Gastrocnemius medialis (tissue), 4 donors: ENCODE data around the gene TRPV6. TPM values are rescaled to one million over a fixed set of nuclear protein-coding genes. Genes with fewer than 3 reads are reported as not detected.

ENCODE experiments used
- ATAC-seq, 2 donors: fragments of 150-250 bp; one replicate each; pipeline ENCODE4 v1.9.1; 2016
- DNase-seq, 2 donors: peaks; one replicate each; pipeline ENCODE4 v3.0.0-alpha.2; 2019
- H3K27ac ChIP-seq, 4 donors: fragments of 200-600 bp; sonication (generic); 1 replicate in 1 of 4; 2 replicates in 3 of 4; pipeline ENCODE4 v1.5.1; 2016 to 2018; ENCODE audit warnings: mild to moderate bottlenecking in 2 of 4, moderate library complexity in 1 of 4
- H3K27me3 ChIP-seq, 3 donors: fragments of 200-600 bp; sonication (generic) in 2 of 3; 1 replicate in 1 of 3; 2 replicates in 2 of 3; pipeline versions ENCODE4 v1.5.1 to v1.6.0; 2016 to 2019; ENCODE audit warnings: mild to moderate bottlenecking in 1 of 3, moderate library complexity in 1 of 3
- H3K36me3 ChIP-seq, 2 donors: fragments of 200-600 bp; sonication (generic) in 1 of 2; one replicate each; pipeline ENCODE4 v1.5.1; 2017 to 2018
- H3K4me1 ChIP-seq, 2 donors: fragments of 200-600 bp; sonication (generic) in 1 of 2; one replicate each; pipeline ENCODE4 v1.5.1; 2016 to 2017; ENCODE audit warnings: mild to moderate bottlenecking in 2 of 2
- H3K4me3 ChIP-seq, 4 donors: fragments of 200-600 bp; sonication (generic) in 3 of 4; 1 replicate in 1 of 4; 2 replicates in 3 of 4; pipeline ENCODE4 v1.5.1; 2016 to 2019; ENCODE audit warnings: mild to moderate bottlenecking in 2 of 4
- H3K9me3 ChIP-seq, 3 donors: fragments of 200-600 bp; sonication (generic) in 2 of 3; 1 replicate in 1 of 3; 2 replicates in 2 of 3; pipeline ENCODE4 v1.5.1; 2016 to 2019
- POLR2A ChIP-seq, 2 donors: fragments of 450-650 bp; IDR thresholded peaks; one replicate each; pipeline ENCODE4 v1.6.1; 2017; ENCODE audit warnings: antibody characterized with exemption in 2 of 2, mild to moderate bottlenecking in 2 of 2, moderate library complexity in 2 of 2
- in situ Hi-C, 4 donors: fragments of 200-750 bp; cut with MboI; loops; one replicate each; pipeline versions ENCODE4 v1.15.0 to v1.8.0; 2017; ENCODE audit warnings: low sequenced_read_pairs in 4 of 4
- intact Hi-C: fragments of 100-400 bp; cut with DNase I; formaldehyde crosslinking; loops from one replicate; pipeline ENCODE4 v1.15.1; 2023; ENCODE audit warnings: low total_unique reads
- total RNA-seq, 4 donors: library from RNA; depleted of rRNA; stranded (reverse); fragments of >200 nt; gene quantifications; one replicate each; pipeline versions ENCODE4 v1.1.0 to v1.2.3, GENCODE V29; 2016
- TF ChIP-seq, protein P1 (sequence below), 5 experiments: fragments of 450-650 bp in 3 of 5; fragments of 200-600 bp in 2 of 5; sonication (generic) in 2 of 5; IDR thresholded peaks in 4 of 5; conservative IDR thresholded peaks in 1 of 5; 1 replicate in 4 of 5; 2 replicates in 1 of 5; pipeline ENCODE4 v1.5.1; 2016 to 2019; ENCODE audit warnings: antibody characterized with exemption in 5 of 5, mild to moderate bottlenecking in 3 of 5, moderate library complexity in 3 of 5

The TRPV6 gene
- total RNA-seq, 4 donors from 2014 or later: not detected

DNA sequence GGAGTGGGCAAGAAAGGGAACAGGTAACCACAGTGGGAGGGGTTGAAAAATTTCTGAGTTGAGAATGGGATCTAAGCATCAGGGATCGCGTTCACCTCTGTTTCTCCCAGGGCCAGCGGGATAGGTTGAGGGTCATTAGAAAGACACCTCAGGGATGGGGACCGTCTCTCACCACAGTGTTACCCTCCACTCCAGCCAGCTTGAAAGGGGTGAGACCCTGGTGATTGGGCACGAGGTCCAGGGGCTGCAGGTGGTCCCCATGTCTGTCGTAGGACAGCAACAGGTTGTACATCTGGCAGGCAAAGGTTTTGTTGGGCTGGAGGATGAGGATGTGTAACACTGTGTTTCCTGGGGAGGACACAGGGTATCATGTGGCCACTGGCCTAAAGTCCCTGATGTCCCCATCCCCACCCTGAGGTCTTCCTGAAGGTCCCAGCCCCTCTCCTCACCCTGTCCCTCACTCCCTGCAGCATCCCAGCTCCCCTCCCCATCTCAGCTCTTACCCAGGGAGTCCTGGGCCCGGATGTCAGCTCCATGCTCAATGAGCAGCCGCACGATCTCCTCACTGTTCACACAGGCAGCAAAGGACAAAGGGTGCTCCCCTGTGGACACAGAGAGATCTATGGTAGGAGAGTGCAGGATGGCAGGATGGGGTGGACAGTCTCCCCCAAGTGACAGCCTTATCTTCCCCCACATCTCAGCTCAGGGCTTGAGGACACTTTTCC lies 9.1 kb downstream of the TRPV6 start:
- intact Hi-C loops (no loop called here), in situ Hi-C loops (loop anchor here in 1 of 4 donors (10.0 kb wide), 1 partner anchor 128 kb away; no protein-coding TSS in a partner anchor)
- DNase-seq (no peak), ATAC-seq (no peak)
- no peak overlapping the region for H3K4me3 ChIP-seq
- no peak overlapping the region for H3K27ac ChIP-seq
- H3K9me3 ChIP-seq: no peaks in the 10 kb centered on the region
- H3K4me1 ChIP-seq: no peaks in the 10 kb centered on the region
- H3K36me3 ChIP-seq: no peaks in the 10 kb centered on the region
- H3K27me3 ChIP-seq: peaks cover 0 to 2% (median 0%) of the 10 kb centered on the region in 3 donors
- TF ChIP-seq, protein P1, sequence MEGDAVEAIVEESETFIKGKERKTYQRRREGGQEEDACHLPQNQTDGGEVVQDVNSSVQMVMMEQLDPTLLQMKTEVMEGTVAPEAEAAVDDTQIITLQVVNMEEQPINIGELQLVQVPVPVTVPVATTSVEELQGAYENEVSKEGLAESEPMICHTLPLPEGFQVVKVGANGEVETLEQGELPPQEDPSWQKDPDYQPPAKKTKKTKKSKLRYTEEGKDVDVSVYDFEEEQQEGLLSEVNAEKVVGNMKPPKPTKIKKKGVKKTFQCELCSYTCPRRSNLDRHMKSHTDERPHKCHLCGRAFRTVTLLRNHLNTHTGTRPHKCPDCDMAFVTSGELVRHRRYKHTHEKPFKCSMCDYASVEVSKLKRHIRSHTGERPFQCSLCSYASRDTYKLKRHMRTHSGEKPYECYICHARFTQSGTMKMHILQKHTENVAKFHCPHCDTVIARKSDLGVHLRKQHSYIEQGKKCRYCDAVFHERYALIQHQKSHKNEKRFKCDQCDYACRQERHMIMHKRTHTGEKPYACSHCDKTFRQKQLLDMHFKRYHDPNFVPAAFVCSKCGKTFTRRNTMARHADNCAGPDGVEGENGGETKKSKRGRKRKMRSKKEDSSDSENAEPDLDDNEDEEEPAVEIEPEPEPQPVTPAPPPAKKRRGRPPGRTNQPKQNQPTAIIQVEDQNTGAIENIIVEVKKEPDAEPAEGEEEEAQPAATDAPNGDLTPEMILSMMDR (IDR thresholded peaks at IDR 0.05 in 4 of 5, conservative IDR thresholded peaks at IDR 0.05 in 1 of 5): no peak
- no peak for TF ChIP-seq POLR2A (IDR thresholded peaks at IDR 0.05)

DNA sequence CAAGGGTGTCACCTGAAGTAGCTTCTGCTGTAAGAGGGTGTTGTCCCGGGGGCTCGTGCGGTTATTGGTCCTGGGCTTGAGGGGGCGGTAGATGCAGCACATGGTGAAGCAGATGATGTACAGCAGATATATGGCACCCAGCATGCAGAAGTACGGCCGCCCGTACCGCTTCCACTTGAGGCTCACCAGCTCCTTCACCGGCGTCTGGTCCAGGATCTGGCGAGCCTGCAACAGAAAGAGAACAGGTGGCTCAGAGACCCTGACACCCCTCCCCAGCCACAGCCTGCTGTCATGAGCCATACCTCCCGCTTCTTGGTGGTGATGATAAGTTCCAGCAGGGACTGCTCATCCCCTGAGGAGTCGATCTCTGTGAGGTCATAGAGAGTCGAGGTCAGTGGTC lies 10.1 kb downstream of the TRPV6 start:
- ATAC-seq (no peak), DNase-seq (no peak)
- Histone ChIP-seq H3K27ac (no peak overlapping the region), H3K27me3 (no peaks in the 10 kb centered on the region), H3K36me3 (no peaks in the 10 kb centered on the region), H3K4me3 (no peak overlapping the region), H3K9me3 (no peaks in the 10 kb centered on the region), H3K4me1 (no peaks in the 10 kb centered on the region)
- intact Hi-C loops (no loop called here), in situ Hi-C loops (loop anchor here in 1 of 4 donors (10.0 kb wide), 1 partner anchor 129 kb away; no protein-coding TSS in a partner anchor)
- TF ChIP-seq, protein P1 (IDR thresholded peaks at IDR 0.05 in 4 of 5, conservative IDR thresholded peaks at IDR 0.05 in 1 of 5): no peak

DNA sequence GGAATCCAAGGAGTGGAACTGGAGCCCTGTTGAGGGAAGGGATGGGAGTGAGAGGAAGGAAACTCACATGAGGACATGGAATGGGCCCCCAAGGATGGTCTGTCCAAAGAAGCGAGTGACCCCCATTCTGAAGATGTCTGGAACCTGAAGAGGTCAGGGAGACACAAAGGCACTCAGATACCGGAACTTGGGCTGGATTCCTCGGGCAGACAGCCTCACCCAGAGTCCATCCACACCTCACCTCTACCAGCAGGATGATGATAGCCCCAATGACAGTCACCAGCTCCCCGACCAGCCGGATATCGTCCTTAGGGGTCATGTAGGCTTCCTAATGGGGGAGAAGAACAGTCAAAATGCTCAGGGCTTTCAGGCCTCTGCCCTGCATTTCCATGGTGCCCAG lies 10.7 kb downstream of the TRPV6 start:
- intact Hi-C loops: no loop called here
- no peak for DNase-seq
- Histone ChIP-seq H3K4me3 (no peak overlapping the region), H3K9me3 (no peaks in the 10 kb centered on the region), H3K27me3 (no peaks in the 10 kb centered on the region), H3K4me1 (no peaks in the 10 kb centered on the region), H3K27ac (no peak overlapping the region), H3K36me3 (no peaks in the 10 kb centered on the region)
- in situ Hi-C loops: loop anchor here (10.0 to 25.0 kb wide), 2 partner anchors 130 to 337 kb away; partner anchors contain the start of gene TAS2R40 (in 3 of the 4)
- no peak for ATAC-seq
- TF ChIP-seq, protein P1 (IDR thresholded peaks at IDR 0.05 in 4 of 5, conservative IDR thresholded peaks at IDR 0.05 in 1 of 5): no peak
- TF ChIP-seq POLR2A (IDR thresholded peaks at IDR 0.05): no peak

DNA sequence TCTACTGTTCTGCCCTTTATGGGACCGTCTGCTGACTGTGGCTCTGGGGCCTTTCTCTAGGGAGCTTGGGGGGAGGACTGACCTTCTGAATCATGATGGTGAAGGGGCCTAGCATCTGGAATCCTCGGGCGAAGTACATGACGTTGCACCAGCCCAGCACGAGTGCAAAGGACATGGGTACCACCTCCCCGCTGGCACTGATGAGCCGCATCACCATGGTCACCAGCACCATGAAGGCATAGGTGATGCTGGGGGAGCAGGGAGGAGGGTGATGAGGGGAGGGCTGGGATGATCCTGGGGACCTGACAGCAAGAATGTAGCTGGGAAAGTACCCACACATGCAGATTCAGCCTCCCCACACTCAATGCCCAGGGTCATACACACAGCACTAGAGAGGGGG lies 11.1 kb downstream of the TRPV6 start:
- Histone ChIP-seq H3K4me1 (no peaks in the 10 kb centered on the region), H3K27me3 (no peaks in the 10 kb centered on the region), H3K9me3 (no peaks in the 10 kb centered on the region), H3K27ac (no peak overlapping the region), H3K36me3 (no peaks in the 10 kb centered on the region), H3K4me3 (no peak overlapping the region)
- intact Hi-C loops (no loop called here), in situ Hi-C loops (loop anchor here (10.0 to 25.0 kb wide), 2 partner anchors 130 to 338 kb away; partner anchors contain the start of gene TAS2R40 (in 3 of the 4))
- no peak for DNase-seq
- TF ChIP-seq POLR2A (IDR thresholded peaks at IDR 0.05): no peak
- ATAC-seq: no peak

DNA sequence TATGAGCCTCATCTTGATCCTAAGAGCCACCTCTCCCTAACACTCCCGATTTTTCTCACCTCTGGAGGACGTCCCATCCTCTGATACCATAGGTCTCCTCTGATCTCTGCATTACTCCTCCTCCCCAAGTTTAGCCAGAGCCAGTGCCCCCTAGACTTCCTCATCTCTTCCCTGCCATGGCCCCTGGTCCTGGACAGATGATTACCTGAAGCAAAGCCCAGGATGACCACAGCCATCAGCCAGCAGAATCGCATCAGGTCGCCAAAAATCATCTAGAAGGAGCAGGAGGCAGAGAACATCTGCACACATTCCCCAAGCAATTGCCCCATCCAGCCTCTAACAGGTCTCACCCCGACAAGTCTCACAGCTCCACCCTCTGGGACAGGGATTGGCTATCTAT lies 11.7 kb downstream of the TRPV6 start:
- no peak for ATAC-seq
- TF ChIP-seq, protein P1 (IDR thresholded peaks at IDR 0.05 in 4 of 5, conservative IDR thresholded peaks at IDR 0.05 in 1 of 5): no peak
- no peak for TF ChIP-seq POLR2A (IDR thresholded peaks at IDR 0.05)
- Histone ChIP-seq H3K9me3 (no peaks in the 10 kb centered on the region), H3K4me3 (no peak overlapping the region), H3K27me3 (no peaks in the 10 kb centered on the region), H3K36me3 (no peaks in the 10 kb centered on the region), H3K4me1 (no peaks in the 10 kb centered on the region), H3K27ac (no peak overlapping the region)
- DNase-seq: no peak
- intact Hi-C loops: no loop called here
- in situ Hi-C loops: loop anchor here (10.0 to 25.0 kb wide), 2 partner anchors 131 to 338 kb away; partner anchors contain the start of gene TAS2R40 (in 3 of the 4)
